Psoas muscle (tissue), 8 donors: ENCODE results near the gene PEX16. TPM values are rescaled to one million over a fixed set of nuclear protein-coding genes. Genes with fewer than 3 reads are reported as not detected.

Source experiments
- ATAC-seq, 4 donors: fragments of 200-7000 bp; cut with Tn5 transposase; one replicate each; pipeline ENCODE4 v1.9.1; 2020; ENCODE audit warnings: moderate library complexity in 3 of 4, mild to moderate bottlenecking in 2 of 4
- DNase-seq, 2 donors: peaks; one replicate each; pipeline ENCODE4 v3.0.0-alpha.2; 2020
- H3K27ac ChIP-seq: fragments of 200-600 bp; one replicate; pipeline ENCODE4 v1.8.0; 2022
- H3K27me3 ChIP-seq, 3 donors: fragments of 200-600 bp in 1 of 3; one replicate each; pipeline versions ENCODE4 v1.6.1 to v1.8.0; 2013 to 2022; ENCODE audit warnings: low read length in 2 of 3, mild to moderate bottlenecking in 2 of 3, moderate library complexity in 1 of 3; ENCODE audit not compliant: insufficient read depth in 3 of 3
- H3K36me3 ChIP-seq, 2 donors: fragments of 200-600 bp in 1 of 2; one replicate each; pipeline versions ENCODE4 v1.6.1 to v1.8.0; 2013 to 2022; ENCODE audit warnings: low read depth in 1 of 2, mild to moderate bottlenecking in 1 of 2, moderate library complexity in 1 of 2; ENCODE audit not compliant: insufficient read depth in 1 of 2
- H3K4me1 ChIP-seq: fragments of 200-600 bp; one replicate; pipeline ENCODE4 v1.8.0; 2022
- H3K4me3 ChIP-seq: fragments of 200-600 bp; one replicate; pipeline ENCODE4 v1.8.0; 2022; ENCODE audit warnings: mild to moderate bottlenecking
- H3K9me3 ChIP-seq: fragments of 200-600 bp; one replicate; pipeline ENCODE4 v1.8.0; 2022
- CTCF ChIP-seq: fragments of 200-600 bp; IDR thresholded peaks from one replicate; pipeline ENCODE4 v1.8.0; 2022; ENCODE audit warnings: antibody characterized with exemption
- WGBS, 3 donors: extraction: QIAGEN DNeasy Blood & Tissue Kit; methylation state at CpG; one replicate each; pipeline versions ENCODE4 v1.1.6 to v1.1.7; 2013; 5-methylcytosine and 5-hydroxymethylcytosine counted together
- intact Hi-C, 2 donors: fragments of 100-400 bp; cut with DNase I; formaldehyde crosslinking; loops; one replicate each; pipeline versions ENCODE4 v1.11.0 to v1.14.2; 2022
- polyA plus RNA-seq, 3 donors: library from polyadenylated mRNA; stranded (reverse); fragments of 200-250 nt; gene quantifications; one replicate each; pipeline ENCODE4 v1.2.3, GENCODE V29; 2013
- total RNA-seq, 4 donors: library from RNA; stranded (reverse); fragmentation: NEBNext Ultra II Directional in 2 of 4; extraction: Animal tissue kit (Norgen Biotek cat#: 25700) in 2 of 4; gene quantifications; one replicate each; pipeline versions ENCODE4 v1.2.1 to v1.2.4, GENCODE V29; 2021 to 2023
- donor health status: healthy with polysubstance abuse.
- donor health status: DM: no; HTN: no; CAD: no; lungs with moderate emphysema.
- donor health status: Bipolar disorder and iron deficiency.
- donor health status: healthy.
- donor health status: DM: yes; HTN: yes; CAD: no.
- donor health status: DM: no; HTN: no; CAD: no.
- donor health status: DM: no; HTN: no; CAD: no.
- donor health status: DM: yes; HTN: yes; CAD: no.

Gene PEX16
- total and polyA plus RNA-seq, 7 donors, result 12.1 to 23.5 (median 19.7) TPM

- TF ChIP-seq CTCF, result no peak
- 66 to 73% (median 69%) methylated on average over 20 to 22 of the region's 22 CpGs for WGBS, 3 donors
- H3K27ac ChIP-seq, result no peak overlapping the region
- ATAC-seq, result no peak
- H3K9me3 ChIP-seq, result no peaks in the 10 kb centered on the region
- H3K4me1 ChIP-seq, result peaks cover 6% of the 10 kb centered on the region
- peaks cover 0 to 34% (median 13%) of the 10 kb centered on the region in 3 donors for H3K27me3 ChIP-seq
- no peak overlapping the region for H3K4me3 ChIP-seq
- no peaks in the 10 kb centered on the region for H3K36me3 ChIP-seq
- DNase-seq, result peak in 1 of 2 donors; percentile 43
- intact Hi-C loops, result no loop called here
Measured at GRCh38 chr11:45924036-45924915, 6.6 kb upstream of the PEX16 start.

GRCh38 chr11:45922425-45923082 is 4.9 kb upstream of the PEX16 start, which contains the start of gene LARGE2:
TSS of gene LARGE2 (plus strand) at chr11:45922656. CDS start at chr11:45922883, 227 bp downstream.
- TF ChIP-seq CTCF, result no peak
- Histone ChIP-seq H3K36me3 (no peaks in the 10 kb centered on the region), H3K27me3 (peaks cover 0 to 34% (median 13%) of the 10 kb centered on the region in 3 donors), H3K9me3 (no peaks in the 10 kb centered on the region), H3K27ac (no peak within 1 kb of the TSS), H3K4me1 (peaks cover 6% of the 10 kb centered on the region), H3K4me3 (peak within 1 kb of the TSS; percentile 52)
- DNase-seq (peak in 1 of 2 donors; percentile 52), ATAC-seq (no peak)
- WGBS, 3 donors, result 0 to 2% (median 1%) methylated on average over 25 to 72 of the region's 73 CpGs
- intact Hi-C loops, result no loop called here

- H3K9me3 ChIP-seq, result no peaks in the 10 kb centered on the region
- intact Hi-C loops, result no loop called here
- ATAC-seq (no peak), DNase-seq (peak; percentile 14 to 47)
- H3K27ac ChIP-seq, result no peak overlapping the region
- peaks cover 0 to 34% (median 13%) of the 10 kb centered on the region in 3 donors for H3K27me3 ChIP-seq
- 25 to 42% (median 31%) methylated on average over 29 to 54 of the region's 54 CpGs for WGBS, 3 donors
- no peaks in the 10 kb centered on the region for H3K36me3 ChIP-seq
- peak overlapping the region; percentile 52 for H3K4me3 ChIP-seq
- TF ChIP-seq CTCF, result no peak
- peaks cover 11% of the 10 kb centered on the region for H3K4me1 ChIP-seq
Measured at GRCh38 chr11:45921561-45922424, 4.1 kb upstream of the PEX16 start.

- 81 to 85% (median 85%) methylated on average over 6 of the region's 6 CpGs for WGBS, 3 donors
- peak; percentile 2 to 26 for DNase-seq
- H3K4me3 ChIP-seq, result no peak overlapping the region
- H3K4me1 ChIP-seq, result peaks cover 21% of the 10 kb centered on the region
- no peak for TF ChIP-seq CTCF
- peaks cover 0 to 33% (median 13%) of the 10 kb centered on the region in 3 donors for H3K27me3 ChIP-seq
- no peaks in the 10 kb centered on the region for H3K9me3 ChIP-seq
- H3K36me3 ChIP-seq, result peaks cover 0 to 4% of the 10 kb centered on the region in 2 donors
- intact Hi-C loops, result no loop called here
- no peak overlapping the region for H3K27ac ChIP-seq
- ATAC-seq, result no peak
Measured at GRCh38 chr11:45920531-45921477, 3.1 kb upstream of the PEX16 start.
